GM12891 (cell line): ENCODE data around the gene MMP20.
A peak's percentile ranks its signal among the peaks of the same experiment; 100 is the strongest.

Source experiments
- DNase-seq: peaks from one replicate; pipeline ENCODE4 v3.0.0; 2011; ENCODE audit warnings: low spot score; ENCODE audit not compliant: insufficient read length
- FAIRE-seq: peaks from 2 replicates; lab custom pipeline; 2011; peaks lifted over from hg19 to GRCh38; lab: Jason Lieb, UNC
- PAX5 ChIP-seq: IDR thresholded peaks from 2 replicates; pipeline ENCODE4 v1.6.1; 2011; ENCODE audit warnings: low read length, moderate library complexity, mild to moderate bottlenecking; ENCODE audit not compliant: insufficient read depth, severe bottlenecking
- POLR2A ChIP-seq: IDR thresholded peaks from 2 replicates; pipeline ENCODE4 v1.6.1; 2011; ENCODE audit warnings: low read depth, low read length, control low read depth
- POLR2AphosphoS5 ChIP-seq: IDR thresholded peaks from 2 replicates; pipeline ENCODE4 v1.6.1; 2011; ENCODE audit warnings: low read depth, low read length, control low read depth
- POU2F2 ChIP-seq: IDR thresholded peaks from 2 replicates; pipeline ENCODE4 v1.6.1; 2011; ENCODE audit warnings: low read depth, mild to moderate bottlenecking, control low read depth, low read length, moderate library complexity
- SPI1 ChIP-seq: IDR thresholded peaks from 2 replicates; pipeline ENCODE4 v1.6.1; 2011; ENCODE audit warnings: low read depth, low read length, control low read depth
- TAF1 ChIP-seq: IDR thresholded peaks from 2 replicates; pipeline ENCODE4 v1.6.1; 2011; ENCODE audit warnings: low read depth, low read length, control low read depth

Gene MMP20

DNA sequence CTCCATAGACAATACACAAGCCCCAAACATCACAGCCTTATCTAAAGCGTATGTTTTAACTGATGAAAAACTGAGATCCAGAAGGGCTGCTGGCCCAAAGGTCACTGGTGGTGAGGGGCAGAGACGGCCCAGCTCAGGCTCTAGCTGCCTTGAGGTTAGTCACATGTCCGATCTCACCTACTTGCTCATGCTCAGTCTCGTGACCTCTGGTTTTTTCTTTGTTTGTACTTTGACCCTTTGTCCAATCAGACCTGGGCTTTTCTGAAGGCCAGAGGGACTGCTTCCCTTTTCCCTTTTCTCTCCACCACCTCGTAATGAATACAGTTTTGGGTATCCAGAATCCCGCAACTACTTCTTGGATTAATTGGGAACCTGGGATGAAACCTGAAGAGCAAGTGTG, 28.6 kb downstream of the MMP20 start:
- DNase-seq (no peak), FAIRE-seq (no peak)
- TF ChIP-seq PAX5, result no peak
- no peak for TF ChIP-seq POU2F2
- TF ChIP-seq POLR2A, result no peak
- TF ChIP-seq SPI1, result no peak
- no peak for TF ChIP-seq POLR2AphosphoS5
- no peak for TF ChIP-seq TAF1

DNA sequence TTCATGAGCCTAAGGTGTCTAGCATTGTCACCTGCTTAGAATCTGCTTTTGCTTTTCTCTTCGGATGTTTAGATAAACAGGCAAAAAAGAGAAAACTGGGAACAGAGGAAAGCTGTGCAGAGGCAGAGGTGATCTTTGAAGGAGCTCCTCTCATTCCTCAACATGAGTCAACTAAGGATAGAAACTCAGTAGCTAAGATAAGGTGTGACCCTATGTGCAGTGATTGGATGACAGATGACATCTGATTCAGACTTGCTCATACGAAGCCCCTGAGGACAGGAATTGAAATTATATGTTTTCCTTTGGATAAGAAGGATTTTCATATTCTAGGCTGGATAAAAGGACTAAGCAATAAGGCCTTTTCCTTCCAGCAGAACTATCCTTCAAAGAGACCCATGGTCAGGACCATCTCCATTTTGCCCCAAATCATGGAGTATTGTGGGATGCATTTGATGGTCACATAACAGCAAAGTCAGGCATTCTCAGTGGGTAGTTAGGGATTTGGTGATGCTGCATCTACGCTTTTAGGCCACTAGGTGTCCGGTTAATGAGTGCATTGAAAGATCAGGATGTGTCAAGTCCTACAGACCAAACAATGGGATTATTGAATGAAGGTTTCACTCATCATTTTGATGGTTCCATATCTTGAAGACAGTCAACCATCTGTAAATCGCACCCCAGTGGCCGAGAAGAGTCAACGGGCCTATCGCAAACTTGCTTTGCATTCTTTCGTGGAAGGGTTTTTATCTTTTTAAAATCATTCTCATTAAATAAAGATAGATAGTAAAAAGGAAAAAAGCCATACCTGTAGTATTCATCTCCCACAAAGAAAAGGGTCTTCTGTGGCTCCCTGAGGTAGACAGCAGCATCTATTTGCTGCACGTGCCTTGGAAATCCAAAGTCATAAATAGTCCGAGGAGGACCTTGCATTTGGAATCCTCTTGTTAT, 32.2 kb downstream of the MMP20 start:
- TF ChIP-seq POLR2AphosphoS5 (no peak), SPI1 (no peak), POU2F2 (no peak), POLR2A (no peak), PAX5 (no peak), TAF1 (no peak)
- DNase-seq (no peak), FAIRE-seq (peak; percentile 90)

DNA sequence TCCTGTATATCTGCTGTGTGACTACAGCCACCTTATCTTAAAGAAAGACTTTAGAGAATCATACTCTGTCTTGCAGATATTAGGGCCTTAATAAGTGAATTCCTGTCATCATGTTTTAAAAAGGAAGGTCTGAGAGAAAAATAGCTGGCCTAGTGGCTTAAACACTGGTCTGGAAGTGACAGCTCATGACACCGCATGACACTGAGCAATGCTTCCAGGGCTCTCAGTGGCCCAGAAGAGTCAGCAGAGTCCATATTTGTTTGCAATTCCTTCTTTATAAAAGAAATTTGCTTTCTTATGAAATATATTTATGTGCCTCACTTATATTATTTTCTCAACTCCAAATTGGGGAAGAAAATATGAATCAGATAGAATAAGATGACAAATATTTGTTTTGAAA, 33.0 kb downstream of the MMP20 start:
- TF ChIP-seq SPI1 (no peak), POLR2A (no peak), PAX5 (no peak), POLR2AphosphoS5 (no peak), TAF1 (no peak), POU2F2 (no peak)
- no peak for FAIRE-seq
- no peak for DNase-seq

DNA sequence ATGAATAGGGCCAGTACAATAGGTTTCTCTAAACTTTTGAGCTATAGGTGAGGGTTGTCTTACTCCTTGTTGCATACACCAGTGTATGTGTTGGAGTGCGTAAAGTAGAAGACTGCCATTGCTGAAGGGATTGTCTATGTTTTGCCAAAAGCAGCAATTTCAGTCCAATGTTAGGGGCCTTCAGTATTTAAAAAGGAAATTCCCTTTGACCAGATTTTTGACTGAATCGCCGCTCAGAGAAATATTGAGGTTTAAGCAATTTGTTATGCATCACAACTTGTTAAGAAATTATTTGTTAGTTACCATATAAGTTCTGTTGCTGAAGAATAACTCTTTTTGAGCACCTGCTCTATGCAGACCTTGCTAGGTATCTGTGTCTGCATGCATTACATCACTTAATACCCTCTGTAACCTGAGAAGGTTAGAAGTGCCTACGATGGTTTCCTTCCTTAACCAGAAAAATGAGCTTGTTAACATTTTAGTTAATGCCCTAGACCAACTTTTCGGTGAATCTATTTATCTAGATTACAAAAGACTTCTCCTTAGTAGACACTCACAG, 33.9 kb downstream of the MMP20 start:
- TF ChIP-seq POU2F2, result no peak
- TF ChIP-seq TAF1, result no peak
- TF ChIP-seq POLR2A, result no peak
- no peak for TF ChIP-seq PAX5
- no peak for TF ChIP-seq SPI1
- TF ChIP-seq POLR2AphosphoS5, result no peak
- FAIRE-seq, result peak; percentile 52
- DNase-seq, result no peak

DNA sequence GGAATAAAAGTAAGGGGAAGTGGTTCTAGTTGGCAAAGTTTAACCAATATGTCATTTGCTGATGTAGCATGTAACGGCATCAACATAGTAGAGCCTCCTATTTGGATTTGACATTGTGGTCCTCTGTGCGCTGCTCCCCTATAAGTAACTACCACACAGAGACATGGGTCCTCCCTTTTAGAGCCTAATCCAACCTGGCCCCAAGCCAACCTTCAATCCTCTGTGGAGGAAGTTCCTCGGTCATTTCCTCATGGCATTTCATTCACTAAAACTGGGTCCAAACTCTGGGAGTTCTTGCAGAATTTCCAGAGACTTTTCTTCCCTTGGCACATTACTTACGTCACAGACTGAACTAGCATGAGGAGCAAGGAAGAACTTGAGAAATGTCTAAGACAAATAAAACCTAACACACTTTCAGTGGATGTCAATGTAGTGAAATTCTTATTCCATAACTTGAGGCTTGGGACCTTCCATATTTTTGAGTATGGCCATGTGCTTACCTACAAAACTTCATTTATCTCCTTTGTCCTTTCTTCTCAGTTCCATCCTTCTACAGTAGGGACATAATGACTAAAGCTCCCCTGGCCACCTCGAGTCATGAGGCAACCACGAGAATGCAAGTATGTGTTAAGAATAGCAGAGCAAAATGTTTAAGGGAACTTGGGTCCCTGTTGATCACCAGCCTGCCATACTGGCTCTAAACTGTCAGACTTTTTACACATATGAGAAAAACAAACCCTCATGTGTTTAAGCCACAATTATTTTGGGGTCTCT, 34.7 kb downstream of the MMP20 start:
- DNase-seq (no peak), FAIRE-seq (peak; percentile 68)
- no peak for TF ChIP-seq POU2F2
- TF ChIP-seq POLR2A, result no peak
- no peak for TF ChIP-seq TAF1
- peak; percentile 40; the same call in 1 of the 2 replicates for TF ChIP-seq SPI1
- TF ChIP-seq POLR2AphosphoS5, result no peak
- no peak for TF ChIP-seq PAX5

DNA sequence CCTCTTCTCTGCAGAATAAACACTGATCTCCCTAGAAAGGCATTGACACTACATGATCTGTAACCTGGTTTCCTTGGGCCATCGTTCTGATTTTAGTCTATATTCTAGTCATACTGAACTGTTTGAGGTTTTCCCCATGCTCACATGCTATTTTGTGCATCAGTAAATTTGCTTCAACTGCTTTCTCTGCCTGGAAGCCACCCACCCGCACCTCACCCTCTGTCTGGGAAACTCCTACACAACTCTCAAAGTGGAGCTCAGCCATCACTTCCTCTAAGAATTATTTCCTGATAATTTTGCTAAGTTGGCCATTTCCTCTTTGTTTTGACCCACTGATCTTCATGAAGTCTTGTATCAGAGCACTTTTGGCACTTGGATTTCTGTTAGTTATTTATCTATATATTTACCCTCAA, 36.1 kb downstream of the MMP20 start:
- FAIRE-seq, result peak; percentile 94
- TF ChIP-seq SPI1 (peak; percentile 78), POLR2A (no peak), POLR2AphosphoS5 (no peak), TAF1 (no peak), PAX5 (peak; percentile 58), POU2F2 (peak; percentile 86)
- no peak for DNase-seq

DNA sequence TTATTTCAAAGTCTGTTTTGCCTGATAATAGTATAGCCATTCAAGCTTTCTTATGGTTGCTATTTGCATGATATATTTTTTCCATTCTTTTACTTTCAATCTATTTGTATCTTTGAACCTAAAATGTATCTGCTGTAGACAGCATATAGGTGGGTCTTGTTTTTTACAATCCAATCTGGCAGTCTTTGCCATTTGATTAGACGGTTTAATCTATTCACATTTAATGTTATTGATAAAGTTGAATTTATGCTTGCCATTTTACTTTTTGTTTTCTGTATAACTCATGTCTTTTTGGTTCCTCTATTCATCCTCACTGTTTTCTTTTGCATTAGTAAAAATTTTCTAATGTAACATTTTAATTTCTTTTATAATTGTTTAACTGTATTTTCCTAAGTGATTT, 37.4 kb downstream of the MMP20 start:
- TF ChIP-seq POLR2AphosphoS5 (no peak), SPI1 (no peak), PAX5 (no peak), TAF1 (no peak), POU2F2 (no peak), POLR2A (no peak)
- no peak for DNase-seq
- FAIRE-seq, result no peak

DNA sequence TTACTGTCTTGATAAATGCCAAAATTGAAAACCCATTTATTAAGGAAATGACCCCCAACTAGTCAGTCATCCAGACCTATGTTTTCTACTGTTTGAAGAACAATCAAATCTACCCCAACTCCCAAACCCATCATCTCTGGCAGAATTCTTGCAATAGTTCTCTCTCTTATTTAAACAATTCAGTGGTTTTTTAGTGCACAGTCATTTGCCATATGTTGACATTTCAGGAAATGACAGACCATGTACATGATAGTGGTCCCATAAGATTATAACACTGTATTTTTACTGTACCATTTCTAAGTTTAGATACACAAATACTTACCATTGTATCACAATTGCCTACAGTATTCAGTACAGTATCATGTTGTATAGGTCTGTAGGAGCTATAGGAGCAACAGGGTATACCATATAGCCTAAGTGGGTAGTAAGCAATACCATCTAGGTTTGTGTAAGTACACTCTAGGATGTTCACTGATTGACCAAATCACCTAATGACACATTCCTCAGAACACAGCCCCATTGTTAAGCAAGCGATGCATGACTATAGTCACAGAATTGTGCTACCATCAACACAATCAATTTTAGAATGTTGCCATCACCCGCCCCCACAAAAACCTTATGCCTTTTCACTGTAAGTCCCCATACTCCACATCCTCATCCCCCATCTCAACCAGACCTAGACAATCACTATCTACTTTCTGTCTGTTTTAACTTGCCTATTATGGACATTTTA, 41.8 kb downstream of the MMP20 start:
- TF ChIP-seq POLR2AphosphoS5, result no peak
- no peak for TF ChIP-seq POLR2A
- TF ChIP-seq PAX5, result no peak
- TF ChIP-seq SPI1, result no peak
- no peak for TF ChIP-seq POU2F2
- TF ChIP-seq TAF1, result no peak
- no peak for DNase-seq
- FAIRE-seq, result no peak

DNA sequence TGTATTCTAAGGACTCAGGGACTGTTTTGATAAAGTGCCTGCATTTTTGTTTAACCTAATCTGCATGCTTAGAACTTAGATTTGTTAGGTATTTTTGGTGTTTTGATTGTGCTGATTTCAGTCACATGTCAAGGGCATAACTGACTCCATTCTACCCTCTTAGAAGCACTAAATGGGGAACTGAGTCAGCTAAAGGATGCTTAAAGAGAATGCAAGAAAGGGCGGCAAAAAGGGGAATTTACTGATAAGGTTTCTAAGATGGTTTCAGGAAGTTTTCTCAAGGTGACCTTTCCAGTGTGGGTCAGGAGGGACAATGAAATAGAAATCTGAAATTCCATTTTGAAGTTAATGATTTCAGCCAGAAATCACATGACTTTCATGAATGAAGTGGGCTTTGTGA, 43.0 kb downstream of the MMP20 start:
- no peak for FAIRE-seq
- TF ChIP-seq PAX5, result no peak
- TF ChIP-seq POLR2AphosphoS5, result no peak
- TF ChIP-seq TAF1, result no peak
- TF ChIP-seq SPI1, result no peak
- no peak for TF ChIP-seq POLR2A
- TF ChIP-seq POU2F2, result no peak
- no peak for DNase-seq
